Karpas-422 (cell line): Measurements from ENCODE around the gene ATXN1. TPM values are rescaled to one million over a fixed set of nuclear protein-coding genes. Genes with fewer than 3 reads are reported as not detected.

Experiments
- DNase-seq: peaks from one replicate; pipeline ENCODE4 v3.0.0-alpha.2; 2015
- H2AFZ ChIP-seq: fragments of 200-600 bp; sonication (generic); 2 replicates; pipeline ENCODE4 v1.6.1; 2014; ENCODE audit warnings: antibody characterized with exemption, low read length, mixed read lengths
- H3K27ac ChIP-seq: fragments of 200-600 bp; sonication (generic); 2 replicates; pipeline ENCODE4 v1.5.1; 2014; ENCODE audit warnings: mild to moderate bottlenecking, low read length, moderate library complexity
- H3K27me3 ChIP-seq: fragments of 200-600 bp; sonication (generic); 2 replicates; pipeline ENCODE4 v1.6.1; 2014; ENCODE audit warnings: low read length, mixed read lengths
- H3K36me3 ChIP-seq: fragments of 200-600 bp; sonication (generic); 2 replicates; pipeline ENCODE4 v1.6.1; 2014; ENCODE audit warnings: low read length, mixed read lengths; ENCODE audit not compliant: insufficient read depth
- H3K4me1 ChIP-seq: fragments of 200-600 bp; sonication (generic); 2 replicates; pipeline ENCODE4 v1.6.1; 2014; ENCODE audit warnings: mild to moderate bottlenecking, low read length, mixed read lengths
- H3K4me2 ChIP-seq: fragments of 200-600 bp; sonication (generic); 2 replicates; pipeline ENCODE4 v1.6.1; 2014; ENCODE audit warnings: low read length, low read depth, mild to moderate bottlenecking; ENCODE audit not compliant: poor library complexity, severe bottlenecking
- H3K4me3 ChIP-seq: fragments of 200-600 bp; sonication (generic); 2 replicates; pipeline ENCODE4 v1.5.1; 2014; ENCODE audit warnings: mild to moderate bottlenecking, antibody characterized with exemption, low read length, mixed read lengths
- H3K79me2 ChIP-seq: fragments of 200-600 bp; sonication (generic); 2 replicates; pipeline ENCODE4 v1.6.1; 2014; ENCODE audit warnings: mild to moderate bottlenecking, low read length, mixed read lengths
- H3K9ac ChIP-seq: fragments of 200-600 bp; sonication (generic); 2 replicates; pipeline ENCODE4 v1.6.0; 2014; ENCODE audit warnings: low read length
- H3K9me2 ChIP-seq: fragments of 200-600 bp; sonication (generic), shearing (Covaris generic); replicated peaks from 2 replicates; pipeline ENCODE4 v1.6.0; 2014; ENCODE audit warnings: mild to moderate bottlenecking, low read length, moderate library complexity; ENCODE audit not compliant: insufficient read depth
- H3K9me3 ChIP-seq: fragments of 300-700, 200-600 bp; sonication (generic); 2 replicates; pipeline ENCODE4 v1.6.1; 2014; ENCODE audit warnings: low read length, mixed read lengths
- H4K20me1 ChIP-seq: fragments of 200-600 bp; sonication (generic); 2 replicates; pipeline ENCODE4 v1.6.1; 2014; ENCODE audit warnings: mild to moderate bottlenecking, antibody characterized with exemption, low read length, low read depth; ENCODE audit not compliant: insufficient read depth
- total RNA-seq: library from RNA; depleted of rRNA; stranded (reverse); fragments of >200 nt; shearing (Covaris generic); gene quantifications from 2 replicates; pipeline ENCODE4 v1.2.3, GENCODE V29; 2014; ENCODE audit warnings: low replicate concordance

ATXN1 gene
- total RNA-seq, 1 experiment from 2014 or later: 0.37 TPM

GRCh38 chr6:16326971-16327776, 434.1 kb downstream of the ATXN1 start:
- no peak overlapping the region for H3K27ac ChIP-seq
- H4K20me1 ChIP-seq: no peaks in the 10 kb centered on the region
- H3K4me2 ChIP-seq: no peak overlapping the region
- H3K9me2 ChIP-seq: no peaks in the 10 kb centered on the region
- no peaks in the 10 kb centered on the region for H3K9me3 ChIP-seq
- no peak overlapping the region for H2AFZ ChIP-seq
- H3K79me2 ChIP-seq: no peaks in the 10 kb centered on the region
- H3K27me3 ChIP-seq: no peaks in the 10 kb centered on the region
- H3K36me3 ChIP-seq: no peaks in the 10 kb centered on the region
- no peak overlapping the region for H3K9ac ChIP-seq
- H3K4me1 ChIP-seq: peaks cover 46% of the 10 kb centered on the region
- no peak overlapping the region for H3K4me3 ChIP-seq
- no peak for DNase-seq

DNA sequence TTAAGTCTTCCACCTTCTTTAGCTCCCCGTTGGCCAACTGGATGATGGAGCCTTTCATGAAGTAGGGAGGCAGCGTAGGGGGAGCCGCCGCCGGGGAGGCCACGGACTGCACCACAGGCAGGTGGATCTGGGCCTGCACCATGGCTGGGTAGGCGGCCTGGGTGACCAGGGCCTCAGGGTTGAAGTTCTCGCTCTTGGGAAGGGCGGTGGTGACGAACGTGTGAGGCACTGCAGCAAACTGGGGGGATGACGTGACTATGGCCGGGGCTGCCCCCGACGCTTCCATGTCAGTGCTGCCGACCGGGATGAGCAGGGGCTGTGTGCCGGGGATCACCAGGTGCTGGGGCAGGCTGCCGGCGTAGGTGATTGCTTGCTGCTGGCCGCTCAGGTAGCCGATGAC, 434.7 kb downstream of the ATXN1 start:
- no peaks in the 10 kb centered on the region for H3K9me2 ChIP-seq
- no peaks in the 10 kb centered on the region for H3K9me3 ChIP-seq
- peaks cover 47% of the 10 kb centered on the region for H3K4me1 ChIP-seq

GRCh38 chr6:16324606-16325225, 436.5 kb downstream of the ATXN1 start:
- Histone ChIP-seq H3K27me3 (no peaks in the 10 kb centered on the region), H3K36me3 (no peaks in the 10 kb centered on the region), H4K20me1 (no peaks in the 10 kb centered on the region), H3K9me2 (no peaks in the 10 kb centered on the region), H2AFZ (no peak overlapping the region), H3K79me2 (no peaks in the 10 kb centered on the region), H3K9ac (no peak overlapping the region), H3K4me3 (no peak overlapping the region), H3K4me1 (peaks cover 60% of the 10 kb centered on the region), H3K9me3 (no peaks in the 10 kb centered on the region), H3K27ac (no peak overlapping the region), H3K4me2 (no peak overlapping the region)
- no peak for DNase-seq

More for the DNA sequence above, 434.7 kb downstream of the ATXN1 start:
- Histone ChIP-seq H3K79me2 (no peaks in the 10 kb centered on the region), H3K4me3 (no peak overlapping the region), H3K27ac (no peak overlapping the region), H3K36me3 (no peaks in the 10 kb centered on the region), H3K4me2 (no peak overlapping the region), H3K9ac (no peak overlapping the region), H3K27me3 (no peaks in the 10 kb centered on the region), H4K20me1 (no peaks in the 10 kb centered on the region), H2AFZ (no peak overlapping the region)
- no peak for DNase-seq

GRCh38 chr6:16324184-16324583, 437.1 kb downstream of the ATXN1 start:
- DNase-seq: no peak
- H3K9ac ChIP-seq: no peak overlapping the region
- H3K9me2 ChIP-seq: no peaks in the 10 kb centered on the region
- no peaks in the 10 kb centered on the region for H4K20me1 ChIP-seq
- H3K36me3 ChIP-seq: no peaks in the 10 kb centered on the region
- H3K4me2 ChIP-seq: no peak overlapping the region
- no peaks in the 10 kb centered on the region for H3K27me3 ChIP-seq
- no peak overlapping the region for H3K27ac ChIP-seq
- H2AFZ ChIP-seq: no peak overlapping the region
- H3K79me2 ChIP-seq: no peaks in the 10 kb centered on the region
- H3K4me1 ChIP-seq: peaks cover 60% of the 10 kb centered on the region
- H3K9me3 ChIP-seq: no peaks in the 10 kb centered on the region
- H3K4me3 ChIP-seq: no peak overlapping the region

DNA sequence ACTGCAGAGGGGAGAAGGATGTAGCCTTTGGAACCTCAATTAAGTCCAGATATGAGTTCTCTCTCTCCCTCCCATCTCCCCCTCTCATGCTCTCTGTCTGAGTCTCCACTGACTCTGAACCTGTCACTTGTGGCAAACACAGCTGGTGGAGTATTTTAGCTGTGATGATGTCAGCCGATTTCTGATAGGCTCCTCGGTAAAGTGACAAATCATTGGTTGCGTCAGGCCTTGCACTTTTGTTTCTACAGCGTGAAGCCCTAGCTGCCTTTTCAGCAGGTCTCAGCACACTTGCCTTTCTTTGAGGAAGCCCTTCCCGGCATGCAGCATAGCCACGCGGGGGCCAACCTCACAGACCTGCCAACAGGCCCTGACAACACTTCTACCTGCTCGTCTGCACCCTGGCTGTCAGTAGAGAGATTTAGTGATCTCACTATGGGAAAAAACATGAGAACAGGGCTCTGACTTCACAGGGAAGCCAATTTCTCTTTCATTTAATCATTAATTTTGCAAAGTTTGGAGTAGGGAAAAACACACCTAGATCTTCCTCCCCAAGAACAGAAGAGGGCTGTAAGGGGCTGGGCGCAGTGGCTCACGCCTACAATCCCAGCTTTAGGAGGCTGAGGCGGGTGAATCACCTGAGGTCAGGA, 438.5 kb downstream of the ATXN1 start:
- Histone ChIP-seq H3K4me3 (peak overlapping the region; percentile 32; the same call in 1 of the 2 replicates), H3K9me3 (no peaks in the 10 kb centered on the region), H3K79me2 (no peaks in the 10 kb centered on the region), H3K9me2 (no peaks in the 10 kb centered on the region), H2AFZ (peak overlapping the region; percentile 69; the same call in 1 of the 2 replicates), H3K27me3 (no peaks in the 10 kb centered on the region), H3K4me2 (peak overlapping the region; percentile 36), H3K27ac (peak overlapping the region; percentile 70), H3K36me3 (no peaks in the 10 kb centered on the region), H4K20me1 (no peaks in the 10 kb centered on the region), H3K4me1 (peaks cover 58% of the 10 kb centered on the region), H3K9ac (peak overlapping the region; percentile 53)
- DNase-seq: peak; percentile 92

GRCh38 chr6:16321826-16322225, 439.4 kb downstream of the ATXN1 start:
- Histone ChIP-seq H3K9me2 (no peaks in the 10 kb centered on the region), H2AFZ (no peak overlapping the region), H3K36me3 (no peaks in the 10 kb centered on the region), H4K20me1 (no peaks in the 10 kb centered on the region), H3K4me2 (peak overlapping the region; percentile 36), H3K27ac (peak overlapping the region; percentile 70), H3K79me2 (no peaks in the 10 kb centered on the region), H3K9ac (peak overlapping the region; percentile 53; the same call in 1 of the 2 replicates), H3K4me3 (no peak overlapping the region), H3K27me3 (no peaks in the 10 kb centered on the region), H3K9me3 (no peaks in the 10 kb centered on the region), H3K4me1 (peaks cover 62% of the 10 kb centered on the region)
- DNase-seq: no peak

DNA sequence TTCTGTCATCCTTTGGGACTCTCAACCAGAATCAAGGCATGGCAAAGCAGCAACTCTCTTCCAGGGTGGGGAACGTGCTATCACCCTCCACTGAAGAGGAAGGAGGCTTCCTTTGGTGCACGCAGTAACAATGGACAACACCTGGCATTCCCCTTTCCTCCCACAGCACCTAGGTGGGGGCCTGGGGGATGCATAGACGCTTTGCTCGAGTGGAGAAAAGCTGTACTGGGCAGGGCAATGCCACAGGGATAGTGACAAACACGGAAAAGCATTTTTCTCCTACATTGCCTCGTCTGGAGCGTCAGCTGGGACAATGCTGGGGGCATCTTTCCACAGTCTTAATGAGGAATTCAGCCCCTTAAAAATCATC, 439.9 kb downstream of the ATXN1 start:
- Histone ChIP-seq H3K36me3 (no peaks in the 10 kb centered on the region), H2AFZ (no peak overlapping the region), H3K79me2 (no peaks in the 10 kb centered on the region), H3K27ac (no peak overlapping the region; the same call in 1 of the 2 replicates), H3K9ac (no peak overlapping the region), H3K4me1 (peaks cover 67% of the 10 kb centered on the region), H3K9me2 (no peaks in the 10 kb centered on the region), H3K4me3 (no peak overlapping the region), H3K27me3 (no peaks in the 10 kb centered on the region), H3K4me2 (no peak overlapping the region), H3K9me3 (no peaks in the 10 kb centered on the region), H4K20me1 (no peaks in the 10 kb centered on the region)
- DNase-seq: no peak
